Measurements from ENCODE around the gene MIPOL1.

The MIPOL1 gene

DNA sequence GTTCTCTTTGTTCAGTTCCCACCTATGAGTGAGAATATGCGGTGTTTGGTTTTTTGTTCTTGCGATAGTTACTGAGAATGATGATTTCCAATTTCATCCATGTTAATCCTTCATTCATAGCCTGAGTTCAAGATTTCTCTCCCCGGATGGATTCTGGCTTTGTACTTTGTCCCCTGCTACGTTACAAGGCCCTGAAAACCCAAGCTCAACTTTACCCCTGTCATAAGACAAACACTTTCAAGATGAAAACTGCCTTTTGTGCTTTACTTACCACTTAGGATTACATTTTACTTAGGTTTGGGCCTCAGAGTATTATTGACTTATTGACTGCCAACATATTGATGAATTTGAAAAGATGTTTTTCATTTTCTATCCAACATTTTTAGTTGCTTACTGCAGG, 361.0 kb downstream of the MIPOL1 start:
- DNase-seq, result no peak

DNA sequence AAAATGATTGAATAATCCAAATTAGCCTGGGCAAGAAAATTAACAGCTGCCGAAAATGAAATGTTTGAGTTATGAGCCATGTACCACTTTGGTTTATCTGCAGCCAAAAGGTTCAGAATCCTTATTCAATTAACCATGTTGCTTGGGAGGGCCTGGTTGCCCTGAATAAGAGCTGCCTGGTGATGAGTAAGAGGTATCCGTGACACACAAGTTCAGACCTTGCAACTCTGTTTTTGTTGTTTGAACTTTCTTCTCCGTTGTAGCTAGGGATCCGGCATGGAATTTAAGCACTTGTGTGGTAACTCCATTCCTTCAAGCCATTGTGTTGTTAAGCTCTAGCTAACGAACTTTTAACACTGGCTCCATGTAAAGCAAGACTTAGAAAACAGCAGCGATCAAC, 361.6 kb downstream of the MIPOL1 start:
- no peak for DNase-seq

DNA sequence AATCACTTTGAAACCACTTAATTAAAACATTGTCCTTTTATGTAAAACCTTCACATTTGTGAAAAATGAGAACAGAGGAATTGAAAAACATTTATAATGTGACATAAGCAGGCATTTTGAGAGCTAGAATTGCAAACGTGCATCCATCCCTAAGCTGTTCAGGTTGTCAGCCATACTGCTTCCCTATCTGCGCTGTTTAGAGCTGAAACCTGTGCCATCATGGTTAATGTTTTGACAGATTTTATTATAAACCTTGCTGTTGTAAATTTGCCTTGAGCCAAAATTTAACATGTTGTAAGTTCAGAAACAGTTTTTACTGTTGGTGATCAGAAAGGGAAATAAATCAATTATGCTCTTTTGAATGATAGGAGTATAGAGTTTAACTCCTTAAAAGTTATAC, 365.5 kb downstream of the MIPOL1 start:
- DNase-seq, result no peak

DNA sequence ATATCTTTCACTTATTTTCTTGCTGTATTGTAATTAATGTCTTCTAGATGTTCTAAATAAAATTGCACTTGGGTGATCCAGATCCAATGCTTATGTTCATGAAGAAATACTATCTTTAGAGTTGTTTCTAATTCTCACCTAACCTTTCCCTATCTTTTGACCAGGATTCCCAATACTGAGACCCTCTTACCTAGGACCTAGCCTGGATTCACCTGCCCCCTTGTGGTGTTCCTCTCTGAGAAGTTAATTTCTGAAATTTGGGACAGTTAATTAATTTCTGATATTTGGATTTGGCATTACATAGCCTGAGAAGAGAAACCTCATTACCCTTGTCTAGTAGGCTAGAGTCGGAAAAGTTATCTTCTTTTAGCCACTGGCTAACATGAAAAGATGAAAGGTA, 367.8 kb downstream of the MIPOL1 start:
- no peak for DNase-seq

DNA sequence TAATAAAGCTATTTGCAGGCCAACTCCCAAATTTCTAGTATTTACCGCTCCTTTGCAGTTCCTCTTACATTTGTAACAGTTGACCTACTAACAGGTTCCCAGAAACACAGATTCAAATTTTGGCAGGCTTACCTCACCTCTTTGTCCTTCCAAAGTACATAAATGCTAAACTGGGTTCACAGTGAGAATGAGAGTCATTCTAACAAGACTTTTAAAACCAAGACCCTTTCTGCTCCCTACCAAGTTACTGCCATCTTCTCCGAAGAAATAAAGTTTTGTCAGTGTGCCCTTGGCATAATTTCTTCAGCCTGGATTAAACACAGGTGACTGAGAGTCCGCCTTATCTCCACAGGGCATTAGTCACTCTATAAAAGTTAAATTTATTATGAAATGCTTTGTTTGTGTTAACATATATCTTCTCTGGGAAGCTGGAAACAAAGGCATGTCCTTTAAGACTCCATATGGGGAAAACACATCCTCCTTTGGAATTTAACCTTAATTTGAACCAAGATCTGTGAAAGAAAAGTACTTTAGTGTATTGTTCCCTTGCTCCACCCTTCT, 369.2 kb downstream of the MIPOL1 start:
- DNase-seq, result no peak

DNA sequence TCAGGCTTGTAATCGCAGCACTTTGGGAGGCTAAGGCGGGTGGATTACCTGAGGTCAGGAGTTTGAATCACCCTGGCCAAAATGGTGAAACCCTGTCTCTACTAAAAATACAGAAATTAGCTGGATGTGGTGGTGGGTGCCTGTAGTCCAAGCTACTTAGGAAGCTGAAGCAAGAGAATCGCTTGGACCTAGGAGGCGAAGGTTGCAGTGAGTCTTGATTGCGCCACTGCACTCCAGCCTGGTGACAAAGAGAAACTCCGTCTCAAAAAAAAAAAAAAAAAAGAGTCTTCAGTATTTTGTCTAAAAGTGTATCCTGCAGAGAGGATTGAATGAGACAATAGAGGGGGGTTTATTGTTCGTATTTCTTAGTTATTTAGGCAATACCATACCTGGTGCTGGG, 372.0 kb downstream of the MIPOL1 start:
- DNase-seq, result no peak

DNA sequence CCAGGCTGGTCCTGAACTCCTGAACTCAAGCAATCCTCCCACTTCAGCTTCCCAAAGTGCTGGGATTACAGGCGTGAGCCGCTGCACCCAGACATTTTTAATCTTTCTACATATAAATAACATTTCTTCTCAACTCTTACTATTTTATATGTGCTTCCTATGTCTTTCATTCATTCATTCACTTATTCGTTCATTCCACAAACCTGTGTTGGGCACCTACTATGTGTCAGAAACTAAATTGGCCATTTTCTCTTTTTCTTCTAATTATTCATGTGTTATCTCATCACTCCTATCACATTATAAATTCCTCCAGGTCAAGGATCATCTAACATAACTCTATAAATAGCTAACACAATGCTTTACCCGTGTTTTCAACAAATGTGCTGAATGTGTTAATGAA, 373.7 kb downstream of the MIPOL1 start:
- DNase-seq, result no peak

DNA sequence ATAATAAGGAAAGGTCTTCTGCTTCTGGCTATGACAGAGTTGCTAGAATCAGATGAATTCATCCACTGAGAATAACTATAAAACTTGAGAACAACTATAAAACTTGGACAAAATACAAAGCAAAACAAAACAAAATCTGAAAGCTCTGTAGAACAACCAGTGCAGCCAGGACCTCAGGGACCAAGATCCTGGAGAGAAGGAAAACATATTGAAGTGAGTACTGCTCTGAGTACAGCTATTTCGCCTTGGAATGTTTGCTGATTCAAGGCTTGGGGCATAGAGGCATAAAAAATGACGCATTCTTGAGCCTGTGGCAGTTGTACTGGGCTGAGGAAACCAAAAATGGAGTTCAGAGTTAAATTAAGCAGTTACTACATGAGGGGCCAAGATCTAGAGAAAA, 375.6 kb downstream of the MIPOL1 start:
- no peak for DNase-seq

DNA sequence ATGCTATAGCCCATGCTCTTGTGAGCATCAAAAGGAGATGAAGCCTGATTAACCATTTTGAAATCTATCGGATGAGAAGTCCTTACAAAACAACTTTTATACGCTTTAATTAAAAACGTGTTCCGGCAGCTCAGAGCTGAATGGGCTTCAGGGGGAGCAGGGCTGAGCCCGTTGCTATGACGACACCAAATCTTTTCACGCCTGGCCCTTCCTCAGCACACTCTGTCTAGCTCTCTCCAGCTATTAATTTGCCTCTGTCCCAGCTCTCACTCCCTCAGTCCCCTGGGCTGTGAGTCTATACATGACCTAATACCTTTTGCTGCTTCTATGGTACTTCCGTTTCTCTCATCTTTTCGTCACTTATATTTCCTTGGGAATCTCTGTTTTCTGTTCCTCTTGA, 381.5 kb downstream of the MIPOL1 start:
- DNase-seq, result no peak

DNA sequence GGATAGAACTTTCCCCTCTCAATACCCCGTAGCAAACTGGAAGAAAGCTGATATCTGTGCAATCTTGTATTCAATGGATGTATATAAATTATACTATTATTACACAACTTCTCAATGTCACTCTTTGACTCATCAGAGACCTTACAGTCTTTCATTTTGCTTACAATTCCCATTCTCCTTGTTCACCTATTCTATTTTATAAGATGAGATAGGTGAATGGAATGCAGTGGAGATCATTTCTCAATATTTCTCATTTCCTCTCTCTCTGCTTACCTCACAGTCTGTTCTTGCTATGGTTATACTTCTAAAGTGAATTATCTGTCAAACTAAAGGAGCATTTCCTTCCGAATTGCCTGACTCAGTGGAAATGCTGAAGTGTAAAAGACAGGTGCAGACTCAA, 382.4 kb downstream of the MIPOL1 start:
- no peak for DNase-seq

DNA sequence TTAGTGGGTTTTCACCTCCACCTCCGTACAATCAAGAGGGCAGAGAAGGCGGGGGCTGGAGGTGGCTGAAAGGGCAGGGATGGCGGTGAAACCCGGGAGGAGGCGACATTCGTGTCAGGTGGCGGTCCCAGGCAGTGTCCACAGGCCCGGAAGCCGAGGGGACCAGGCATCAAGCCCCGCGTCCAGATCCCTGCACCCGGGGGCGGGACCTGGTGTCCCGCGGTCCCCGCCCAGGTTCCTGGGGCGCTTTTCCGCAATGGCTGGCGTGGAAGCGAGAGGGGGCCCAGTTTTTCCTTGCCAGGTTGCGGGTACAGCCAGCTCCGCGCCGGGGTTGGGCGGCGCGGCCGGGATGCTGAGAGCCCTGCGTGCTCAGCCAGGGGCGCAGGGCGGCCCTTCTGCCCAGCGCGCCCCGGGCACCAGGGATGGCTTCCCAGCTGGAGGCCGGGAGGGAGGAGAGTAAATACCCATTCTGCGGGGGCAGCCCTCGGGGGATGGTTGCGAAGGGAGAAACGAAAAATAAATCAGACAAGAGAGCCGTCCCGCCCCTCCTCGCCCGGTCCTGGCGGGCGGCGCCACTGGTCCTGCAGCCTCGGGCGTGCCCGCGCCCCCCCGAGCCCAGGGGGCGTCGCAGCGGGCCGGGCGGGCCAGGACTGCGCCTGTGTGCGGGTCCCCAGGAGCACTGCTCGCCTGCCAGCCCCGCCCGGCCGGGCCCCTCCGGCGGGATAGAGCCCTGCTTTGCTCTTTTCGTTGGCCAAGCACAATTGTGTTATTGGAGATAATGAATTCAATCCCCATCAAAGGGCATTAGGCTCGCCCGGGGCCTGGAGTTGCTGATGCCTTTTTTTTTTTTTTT, 385.8 kb downstream of the MIPOL1 start:
- DNase-seq, result no peak

DNA sequence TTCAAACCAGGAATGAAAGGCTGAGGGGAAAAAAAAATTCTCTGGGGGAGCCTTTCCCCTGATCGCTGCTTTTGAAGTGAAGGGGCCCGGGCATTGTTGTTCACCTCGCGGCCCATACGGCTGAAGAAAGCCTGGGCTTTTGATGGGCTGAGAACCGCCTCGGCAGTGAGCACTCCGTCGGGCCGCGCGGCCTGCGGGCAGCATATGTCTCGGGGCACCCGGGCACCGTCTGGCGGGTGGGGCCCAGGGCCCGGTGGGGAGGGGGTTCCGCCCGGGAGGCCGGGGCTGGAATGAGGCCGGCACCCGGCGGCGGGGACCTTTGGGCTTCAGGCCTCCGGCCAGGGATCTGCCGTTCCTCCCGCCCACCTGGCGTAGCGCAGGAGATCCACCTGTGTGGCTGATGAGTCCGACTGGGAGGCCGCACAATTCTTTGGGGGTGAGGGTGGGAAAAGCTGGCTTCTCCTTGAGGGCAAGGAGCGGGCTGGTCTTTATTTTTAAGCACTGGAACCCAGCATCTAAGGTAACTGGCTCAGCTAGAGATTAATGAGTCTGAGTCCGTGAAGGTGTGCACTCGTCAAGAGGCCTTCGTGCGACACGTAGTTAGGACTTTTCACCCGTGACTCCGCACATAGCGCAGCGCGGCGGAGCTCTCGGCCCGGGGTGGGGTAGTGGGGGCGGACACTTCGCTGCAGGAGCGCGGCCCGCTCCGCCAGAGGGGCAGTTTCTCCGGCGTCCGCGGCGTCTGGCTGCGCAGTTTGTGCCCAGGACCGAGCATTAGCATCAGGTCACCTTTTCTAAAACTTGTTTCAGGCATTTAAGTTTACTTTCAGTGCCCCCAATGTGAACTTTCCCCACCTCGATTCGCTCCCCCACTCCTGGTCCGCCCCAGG, 386.7 kb downstream of the MIPOL1 start:
- DNase-seq, result no peak

DNA sequence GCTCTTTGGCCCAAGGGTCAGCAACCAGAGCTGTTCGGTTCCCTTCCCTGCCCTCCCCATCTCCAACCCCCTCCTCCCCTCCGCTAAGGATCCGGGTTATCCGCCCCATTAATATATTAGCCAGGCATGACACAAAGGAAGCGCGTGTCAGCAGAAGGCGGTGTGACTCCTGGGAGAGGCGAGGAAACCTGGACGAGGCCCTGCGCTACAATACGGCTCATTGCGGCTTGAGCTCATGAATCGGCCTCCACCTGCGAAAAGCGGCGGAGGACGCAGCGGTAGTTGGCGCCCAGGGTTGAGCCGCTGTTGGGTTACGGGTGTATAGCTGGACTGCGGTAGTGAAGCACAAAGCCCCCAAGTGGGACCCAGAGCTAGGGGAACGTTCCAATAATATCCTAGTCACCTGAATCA, 387.4 kb downstream of the MIPOL1 start:
- no peak for DNase-seq

DNA sequence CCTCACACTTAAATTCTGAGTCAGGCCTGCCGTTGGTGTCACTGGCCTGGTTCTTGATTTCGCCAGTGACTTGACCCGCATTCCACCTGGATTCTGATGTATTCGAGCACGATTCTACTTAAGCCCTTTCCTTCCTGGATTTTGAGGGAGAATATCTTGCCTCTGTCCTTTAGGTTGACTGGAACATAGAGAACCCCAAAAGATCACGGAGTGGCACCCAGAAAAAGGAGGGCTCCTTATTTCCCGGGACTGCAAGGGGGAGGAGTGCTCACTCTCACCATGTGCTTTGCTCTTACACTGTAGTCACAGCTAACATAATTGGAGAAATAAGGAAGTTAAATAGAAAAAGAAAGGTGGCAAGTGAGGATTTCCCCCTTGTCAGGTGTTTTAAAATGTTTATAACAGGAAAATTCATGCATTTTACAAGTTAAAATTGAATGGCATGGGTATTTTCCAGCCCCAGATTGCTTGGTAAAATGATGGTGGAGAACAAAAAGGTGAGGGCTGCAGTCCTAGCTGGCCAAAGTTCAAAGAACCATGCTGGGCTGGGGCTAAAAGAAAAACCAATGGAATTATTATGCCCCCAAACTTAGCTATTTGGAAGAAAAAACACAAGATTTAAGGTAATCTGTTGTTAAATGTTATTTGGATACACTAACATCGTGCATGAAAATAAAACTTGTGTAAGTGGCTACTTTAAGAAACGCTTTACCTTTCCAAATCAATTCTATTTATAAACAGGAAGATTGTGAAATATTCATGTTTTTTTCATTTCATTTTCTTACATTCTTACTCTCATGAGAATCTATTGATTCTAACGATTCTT, 388.4 kb downstream of the MIPOL1 start:
- DNase-seq, result no peak

DNA sequence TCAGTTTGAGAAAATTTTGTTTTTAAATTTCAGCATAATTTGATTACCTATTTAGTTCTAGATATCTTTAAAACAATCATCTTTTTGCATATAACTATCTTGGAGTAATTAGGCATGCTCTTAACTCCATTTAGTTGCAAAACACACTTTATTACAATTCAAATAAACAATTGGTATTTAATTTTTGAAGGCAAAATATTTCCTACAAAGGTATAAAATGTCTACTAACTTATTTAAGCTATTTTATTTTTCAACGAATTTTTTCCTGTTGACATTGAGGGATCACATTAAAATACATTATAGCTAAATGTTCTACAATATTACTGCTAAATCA, 389.0 kb downstream of the MIPOL1 start:
- no peak for DNase-seq

DNA sequence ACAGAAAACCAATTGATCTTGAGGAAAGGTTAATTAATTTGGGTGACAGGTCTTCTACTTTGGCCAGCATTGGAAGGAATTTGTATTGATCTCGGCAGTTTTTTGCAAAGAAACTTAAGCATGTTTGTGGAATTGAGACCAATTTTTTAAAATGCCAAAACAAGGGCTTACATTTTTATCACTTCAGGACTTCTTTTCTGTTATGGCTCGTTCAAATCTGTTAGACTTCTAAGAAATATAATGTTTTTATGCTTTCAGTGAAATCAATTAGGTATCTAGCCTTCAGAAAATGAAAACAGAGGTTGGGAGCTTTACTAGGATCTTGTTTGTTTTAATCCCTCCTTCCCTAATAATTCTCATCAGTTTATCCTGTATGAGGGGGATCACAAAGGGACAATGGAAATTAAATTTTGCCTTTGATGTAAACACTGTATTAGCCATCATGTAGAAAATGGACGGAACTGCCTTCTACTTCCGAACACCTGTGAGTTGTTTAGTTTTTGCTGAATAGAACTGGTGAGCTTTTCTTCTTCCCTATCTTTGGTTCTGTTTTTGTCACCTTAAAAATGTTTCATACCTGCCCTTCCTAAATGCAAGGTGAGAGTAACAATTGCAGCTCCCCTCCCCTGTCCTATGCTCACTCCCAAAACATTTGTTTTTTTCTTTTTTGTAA, 389.5 kb downstream of the MIPOL1 start:
- DNase-seq, result no peak

DNA sequence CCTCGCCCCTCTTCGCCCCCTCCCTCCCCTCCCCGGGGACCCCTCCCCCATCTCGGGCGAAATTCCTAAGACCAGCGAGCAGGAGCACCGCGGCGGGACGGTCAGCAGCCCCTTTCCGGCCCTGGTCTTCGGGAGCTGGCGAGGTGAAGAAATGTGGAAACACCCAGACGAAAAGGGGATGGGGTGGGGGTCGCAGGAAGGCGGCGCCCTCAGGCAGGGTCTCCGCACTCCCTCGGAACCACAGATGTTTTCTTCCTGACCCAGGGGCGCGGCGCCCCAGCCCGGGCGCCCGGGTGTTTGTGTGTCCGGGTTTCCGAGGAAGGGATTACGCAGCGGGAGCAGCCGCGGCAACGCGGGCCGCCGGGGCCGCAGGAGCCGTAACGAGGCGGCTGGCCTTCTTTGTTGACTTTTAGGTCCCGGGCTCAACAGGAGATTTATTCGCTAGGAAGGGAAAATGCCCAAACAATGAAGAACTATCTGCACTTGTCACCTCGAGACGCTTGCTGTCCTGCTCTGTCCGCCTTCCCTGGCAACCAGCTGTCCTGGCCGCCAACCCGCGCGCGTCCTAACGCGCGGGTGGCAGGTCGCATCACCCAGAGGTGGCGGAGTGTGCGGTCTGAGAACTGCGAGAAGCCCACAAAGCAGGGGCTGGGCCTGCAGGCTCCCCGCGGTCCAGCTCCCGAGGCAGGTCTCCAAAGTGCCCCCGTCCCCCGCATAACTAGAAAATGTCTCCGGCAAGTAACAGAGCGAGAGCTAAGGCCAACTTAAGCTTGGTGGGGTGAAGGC, 390.3 kb downstream of the MIPOL1 start:
- no peak for DNase-seq

DNA sequence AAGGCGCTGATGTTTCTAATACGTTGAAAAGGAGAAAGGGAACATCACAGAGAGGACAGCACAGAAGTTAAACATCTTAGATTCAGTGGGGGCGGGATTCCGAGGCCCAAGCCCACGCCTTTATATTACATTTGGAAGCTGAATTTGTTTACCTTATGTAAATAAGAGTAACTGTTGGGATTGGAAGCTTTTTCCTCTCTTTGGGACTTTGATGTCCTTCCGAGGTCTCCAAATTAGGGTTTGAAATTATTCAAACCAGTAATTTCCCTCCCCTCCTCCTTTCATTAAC, 390.9 kb downstream of the MIPOL1 start:
- DNase-seq, result no peak

DNA sequence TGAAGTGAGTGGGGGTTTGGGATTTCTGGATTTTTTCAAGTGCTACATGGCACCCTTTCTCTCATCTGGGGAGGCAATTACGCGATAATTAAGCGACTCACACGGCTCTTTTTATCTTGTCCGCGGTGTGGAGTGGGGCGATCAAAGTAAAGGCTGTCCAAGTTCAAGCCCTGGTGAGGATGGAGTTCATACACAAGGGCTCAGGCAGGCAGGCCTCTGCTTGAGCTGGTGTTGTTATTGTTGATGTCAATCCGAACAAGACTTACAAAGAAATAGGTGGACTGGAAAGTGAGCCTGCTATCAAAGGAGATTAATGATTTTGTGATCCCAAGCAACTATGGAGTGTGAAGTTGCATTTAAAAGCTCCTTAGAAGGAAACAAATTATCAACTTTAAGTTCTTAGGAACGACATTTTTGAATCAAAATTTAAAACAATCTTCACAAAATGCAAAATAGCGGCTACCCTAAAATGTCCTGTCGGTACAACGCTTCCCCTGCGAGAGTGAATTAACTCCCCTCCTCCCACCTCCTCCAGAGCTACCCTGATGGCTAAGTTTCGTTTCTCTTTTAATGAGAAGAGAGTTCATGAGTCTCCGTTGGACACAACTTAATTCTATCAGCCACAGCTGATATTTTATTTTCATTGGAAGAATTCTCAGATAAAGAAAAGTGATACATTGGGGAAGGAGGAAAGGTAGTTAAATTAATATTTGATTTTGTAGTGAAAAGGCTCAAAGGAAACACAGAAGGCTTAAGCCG, 391.4 kb downstream of the MIPOL1 start:
- no peak for DNase-seq

DNA sequence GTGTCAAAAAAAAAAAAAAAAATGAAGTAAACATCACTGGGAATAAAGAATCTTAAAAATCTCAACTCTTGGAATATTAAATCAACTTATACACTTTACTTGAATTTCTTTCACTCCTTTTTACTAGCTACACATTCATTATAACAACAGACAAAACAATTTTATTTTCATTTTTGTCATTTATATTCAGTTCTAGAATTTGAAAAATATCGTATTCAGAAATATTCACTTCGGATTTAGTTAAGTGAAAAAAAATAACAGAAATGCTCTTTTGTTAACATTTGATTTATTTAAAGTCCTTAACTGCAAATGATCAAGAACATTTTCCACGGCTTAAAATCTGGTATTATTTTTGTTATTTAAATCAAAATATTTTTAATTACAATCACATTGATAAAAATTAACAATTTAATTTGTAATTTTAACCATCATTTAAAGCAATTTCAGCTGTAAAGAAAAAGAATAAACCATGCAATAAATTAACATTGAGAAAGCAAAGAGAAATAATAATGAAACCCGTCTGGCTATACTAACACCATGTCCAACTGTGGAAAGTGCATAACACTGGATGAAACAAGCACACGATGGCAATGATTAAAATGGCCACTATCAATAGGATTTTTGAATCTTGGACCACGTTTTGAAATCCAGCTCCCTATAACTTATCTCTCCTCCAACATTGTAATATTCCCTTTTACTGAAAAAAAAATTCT, 392.1 kb downstream of the MIPOL1 start:
- no peak for DNase-seq
